Uterus (tissue), 4 donors: ENCODE results near the gene ZNF484. TPM values are rescaled to one million over a fixed set of nuclear protein-coding genes. Genes with fewer than 3 reads are reported as not detected.

Experiments
- DNase-seq, 2 donors: peaks; one replicate each; pipeline ENCODE4 v3.0.0-alpha.2; 2019 to 2020
- H3K27ac ChIP-seq, 2 donors: fragments of 200-600 bp; sonication (generic); 1 replicate in 1 of 2; 2 replicates in 1 of 2; pipeline ENCODE4 v1.5.1; 2016 to 2018
- H3K27me3 ChIP-seq, 2 donors: fragments of 200-600 bp; sonication (generic); one replicate each; pipeline ENCODE4 v1.5.1; 2018 to 2019; ENCODE audit warnings: control low read depth in 1 of 2
- H3K36me3 ChIP-seq, 2 donors: fragments of 200-600 bp; sonication (generic); one replicate each; pipeline ENCODE4 v1.5.1; 2019; ENCODE audit warnings: control low read depth in 1 of 2
- H3K4me1 ChIP-seq, 2 donors: fragments of 200-600 bp; sonication (generic); one replicate each; pipeline ENCODE4 v1.5.1; 2018 to 2019; ENCODE audit warnings: control low read depth in 1 of 2
- H3K4me3 ChIP-seq, 2 donors: fragments of 200-600 bp; sonication (generic); 1 replicate in 1 of 2; 2 replicates in 1 of 2; pipeline ENCODE4 v1.5.1; 2018 to 2019; ENCODE audit warnings: mild to moderate bottlenecking in 1 of 2
- H3K9me3 ChIP-seq, 2 donors: fragments of 200-600 bp; sonication (generic); one replicate each; pipeline ENCODE4 v1.5.1; 2019; ENCODE audit warnings: control low read depth in 1 of 2
- CTCF ChIP-seq, 4 experiments: fragments of 200-600 bp in 2 of 4; fragments of 450-650 bp in 2 of 4; sonication (generic) in 2 of 4; IDR thresholded peaks; one replicate each; pipeline ENCODE4 v1.5.1; 2016 to 2019; ENCODE audit warnings: antibody characterized with exemption in 4 of 4, mild to moderate bottlenecking in 2 of 4, moderate library complexity in 1 of 4
- POLR2A ChIP-seq, 2 donors: fragments of 450-650 bp; IDR thresholded peaks; one replicate each; pipeline ENCODE4 v1.6.1; 2016; ENCODE audit warnings: antibody characterized with exemption in 2 of 2, mild to moderate bottlenecking in 1 of 2, moderate library complexity in 1 of 2
- intact Hi-C: fragments of 100-400 bp; cut with DNase I; formaldehyde crosslinking; loops from one replicate; pipeline ENCODE4 v1.15.1; 2023; ENCODE audit warnings: low total_unique reads
- total RNA-seq, 4 donors: library from RNA; depleted of rRNA in 3 of 4; stranded (reverse); fragments of >200 nt in 3 of 4; gene quantifications; one replicate each; pipeline versions ENCODE4 v1.1.0 to v1.2.4, GENCODE V29; 2014 to 2023
- donor health status: DM: yes; HTN: yes; CAD: no.

Gene ZNF484
- total RNA-seq, 4 donors from 2014 or later = 12.6 to 41.8 (median 17.4) TPM

GRCh38 chr9:92808726-92809451 lies 68.9 kb downstream of the ZNF484 start:
- Histone ChIP-seq H3K4me1 (peaks cover 0 to 13% of the 10 kb centered on the region in 2 donors), H3K36me3 (no peaks in the 10 kb centered on the region), H3K27ac (no peak overlapping the region), H3K4me3 (no peak overlapping the region), H3K9me3 (no peaks in the 10 kb centered on the region), H3K27me3 (peaks cover 27 to 78% of the 10 kb centered on the region in 2 donors)
- peak; percentile 46 to 67 for DNase-seq
- peak in 2 of 4 experiments; percentile 32 to 33 for TF ChIP-seq CTCF (IDR thresholded peaks at IDR 0.05)
- TF ChIP-seq POLR2A (IDR thresholded peaks at IDR 0.05) = no peak
- intact Hi-C loops = no loop called here

GRCh38 chr9:92807757-92808725 lies 69.8 kb downstream of the ZNF484 start:
- Histone ChIP-seq H3K4me1 (peaks cover 0 to 13% of the 10 kb centered on the region in 2 donors), H3K36me3 (no peaks in the 10 kb centered on the region), H3K27ac (no peak overlapping the region), H3K4me3 (no peak overlapping the region), H3K9me3 (no peaks in the 10 kb centered on the region), H3K27me3 (peaks cover 27 to 69% of the 10 kb centered on the region in 2 donors)
- intact Hi-C loops = no loop called here
- TF ChIP-seq CTCF (IDR thresholded peaks at IDR 0.05) (no peak), POLR2A (IDR thresholded peaks at IDR 0.05) (no peak)
- DNase-seq = no peak

GRCh38 chr9:92807031-92807756 lies 70.6 kb downstream of the ZNF484 start:
- H3K9me3 ChIP-seq = no peaks in the 10 kb centered on the region
- H3K4me1 ChIP-seq = peaks cover 0 to 13% of the 10 kb centered on the region in 2 donors
- no peak overlapping the region for H3K4me3 ChIP-seq
- H3K27me3 ChIP-seq = peaks cover 27 to 61% of the 10 kb centered on the region in 2 donors
- H3K36me3 ChIP-seq = no peaks in the 10 kb centered on the region
- no peak for TF ChIP-seq POLR2A (IDR thresholded peaks at IDR 0.05)
- no peak for TF ChIP-seq CTCF (IDR thresholded peaks at IDR 0.05)
- H3K27ac ChIP-seq = no peak overlapping the region
- DNase-seq = no peak
- intact Hi-C loops = no loop called here

GRCh38 chr9:92804727-92805126 lies 73.1 kb downstream of the ZNF484 start:
- Histone ChIP-seq H3K9me3 (no peaks in the 10 kb centered on the region), H3K27me3 (peaks cover 20 to 36% of the 10 kb centered on the region in 2 donors)
- intact Hi-C loops = no loop called here

More at GRCh38 chr9:92804727-92805126, 73.1 kb downstream of the ZNF484 start:
- Histone ChIP-seq H3K27ac (no peak overlapping the region), H3K4me1 (peaks cover 0 to 13% of the 10 kb centered on the region in 2 donors), H3K4me3 (no peak overlapping the region), H3K36me3 (no peaks in the 10 kb centered on the region)
- no peak for DNase-seq
- TF ChIP-seq CTCF (IDR thresholded peaks at IDR 0.05) (no peak), POLR2A (IDR thresholded peaks at IDR 0.05) (no peak)
